ENCODE data around the gene ZNF618. TPM values are rescaled to one million over a fixed set of nuclear protein-coding genes. Genes with fewer than 3 reads are reported as not detected.

The ZNF618 gene
- polyA plus RNA-seq, 4 donors = 0.22 to 5.5 (median 1.9) TPM

DNA sequence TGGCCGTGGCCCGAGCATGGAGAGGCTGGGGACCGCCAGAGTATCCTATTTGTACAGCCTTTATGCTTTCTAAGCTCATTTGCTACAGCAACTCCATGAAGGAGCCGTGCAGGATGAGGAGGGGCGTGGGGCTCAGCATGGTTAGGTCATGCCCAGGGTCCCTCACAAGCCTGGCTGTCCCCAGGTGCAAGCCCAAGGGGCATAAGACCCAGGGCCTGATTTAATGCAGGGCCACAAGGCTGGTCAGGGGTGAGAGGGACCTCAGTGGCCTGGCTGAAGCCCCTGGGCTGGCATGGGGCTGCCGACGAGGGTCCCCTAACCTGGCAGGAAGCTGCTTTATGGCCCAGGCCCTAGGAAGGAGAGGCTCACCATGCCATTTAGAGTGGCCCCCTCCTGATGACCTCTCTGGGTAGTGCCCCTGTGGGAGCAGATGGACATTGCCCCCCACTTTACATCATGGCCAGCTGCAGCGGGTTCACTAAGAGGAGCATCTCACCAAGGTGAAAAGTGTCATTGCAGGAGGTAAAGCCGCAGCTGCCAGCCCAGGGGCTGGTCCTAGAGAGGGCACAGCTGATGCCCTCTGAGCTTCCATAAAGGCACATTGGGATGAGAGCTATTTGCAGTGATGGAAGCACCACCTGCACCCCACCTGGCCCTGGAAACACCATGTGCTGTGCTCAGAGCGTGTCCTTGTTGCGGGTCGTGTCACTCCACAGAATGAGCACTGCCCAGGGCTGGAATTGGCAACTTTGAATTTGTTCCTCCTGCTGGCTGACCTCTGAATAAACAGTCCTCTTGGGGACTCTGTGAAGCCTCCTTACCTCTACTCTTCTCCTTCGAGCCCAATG lies 58.9 kb downstream of the ZNF618 start:
- H3K27ac ChIP-seq (ENCODE audit: low read depth in 1 of 3, low read length in 2 of 3) = no peak overlapping the region
- H3K27me3 ChIP-seq (ENCODE audit: control insufficient read depth in 3 of 3, insufficient read depth in 3 of 3, low read length in 3 of 3) = no peaks in the 10 kb centered on the region
- H3K9me3 ChIP-seq (ENCODE audit: control insufficient read depth in 2 of 2, insufficient read depth in 1 of 2, low read depth in 1 of 2, low read length in 1 of 2) = no peaks in the 10 kb centered on the region
- no peak for DNase-seq
- peaks cover 0 to 6% (median 0%) of the 10 kb centered on the region in 3 donors for H3K36me3 ChIP-seq (ENCODE audit: control insufficient read depth in 3 of 3, insufficient read depth in 2 of 3, low read depth in 1 of 3, low read length in 3 of 3)
- WGBS, 3 donors = 90 to 95% (median 92%) methylated on average over 13 of the region's 13 CpGs
- H3K4me3 ChIP-seq (ENCODE audit: low read depth in 1 of 3, low read length in 3 of 3) = no peak overlapping the region
- no peak for FAIRE-seq
- no peaks in the 10 kb centered on the region for H3K4me1 ChIP-seq (ENCODE audit: control insufficient read depth in 3 of 3, insufficient read depth in 2 of 3, low read depth in 1 of 3, low read length in 2 of 3)

DNA sequence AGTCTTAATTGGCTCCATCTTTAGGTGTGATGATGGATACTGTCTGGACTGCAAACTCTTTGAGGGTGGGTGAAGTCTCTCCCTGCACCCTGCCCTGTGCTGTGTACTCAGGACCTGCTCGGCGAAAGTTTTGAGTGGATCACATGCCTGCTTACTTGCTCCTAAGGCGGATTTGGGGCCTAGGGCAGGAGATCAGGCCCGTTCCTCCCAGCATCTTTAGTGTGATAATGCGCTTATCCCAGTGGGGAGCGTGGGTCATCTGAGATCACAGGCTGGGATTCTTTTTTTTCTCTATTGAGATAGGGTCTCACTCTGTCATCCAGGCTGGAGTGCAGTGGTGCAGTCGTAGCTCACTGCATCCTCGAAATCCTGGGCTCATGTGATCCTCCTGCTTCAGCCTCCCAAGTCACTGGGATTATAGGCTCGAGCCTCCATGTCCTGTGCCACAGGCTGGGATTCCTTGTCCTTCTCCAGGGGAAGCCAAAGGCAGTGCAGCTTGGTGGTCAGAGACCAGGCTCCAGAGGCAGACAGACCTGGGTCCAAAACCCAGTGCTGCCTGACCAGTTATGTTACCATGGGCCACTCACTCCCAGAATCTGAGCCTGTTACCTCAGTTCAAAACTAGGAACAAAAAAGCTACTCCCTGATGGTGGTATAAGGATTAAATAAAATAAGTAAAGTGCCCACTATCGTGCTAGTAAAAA lies 59.7 kb downstream of the ZNF618 start:
- DNase-seq (no peak), FAIRE-seq (no peak)
- 91 to 95% (median 93%) methylated on average over 10 of the region's 10 CpGs for WGBS, 3 donors
- Histone ChIP-seq H3K4me3 (ENCODE audit: low read depth in 1 of 3, low read length in 3 of 3) (no peak overlapping the region), H3K27me3 (ENCODE audit: control insufficient read depth in 3 of 3, insufficient read depth in 3 of 3, low read length in 3 of 3) (no peaks in the 10 kb centered on the region), H3K4me1 (ENCODE audit: control insufficient read depth in 3 of 3, insufficient read depth in 2 of 3, low read depth in 1 of 3, low read length in 2 of 3) (no peaks in the 10 kb centered on the region), H3K9me3 (ENCODE audit: control insufficient read depth in 2 of 2, insufficient read depth in 1 of 2, low read depth in 1 of 2, low read length in 1 of 2) (no peaks in the 10 kb centered on the region), H3K36me3 (ENCODE audit: control insufficient read depth in 3 of 3, insufficient read depth in 2 of 3, low read depth in 1 of 3, low read length in 3 of 3) (peaks cover 0 to 6% (median 0%) of the 10 kb centered on the region in 3 donors), H3K27ac (ENCODE audit: low read depth in 1 of 3, low read length in 2 of 3) (no peak overlapping the region)

DNA sequence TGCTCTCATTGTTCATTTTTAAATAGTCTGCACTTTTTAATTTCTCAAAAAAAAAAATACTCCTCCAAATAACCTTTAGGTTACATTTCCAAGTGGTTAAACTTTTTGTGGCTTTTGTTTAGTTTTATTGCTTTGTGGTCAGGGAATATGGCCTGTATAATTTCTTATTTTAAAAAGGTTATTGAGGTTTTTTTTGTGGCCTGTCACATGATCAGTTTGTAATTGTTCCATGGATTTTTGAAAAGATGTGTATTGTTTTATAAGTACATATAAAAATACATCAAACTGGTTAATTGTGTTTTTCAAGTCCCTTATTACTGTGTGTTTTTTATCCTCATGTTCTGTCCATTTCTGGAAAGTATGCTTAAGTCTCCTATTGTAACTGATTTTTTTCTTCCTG lies 64.0 kb downstream of the ZNF618 start:
- Histone ChIP-seq H3K36me3 (ENCODE audit: control insufficient read depth in 3 of 3, insufficient read depth in 2 of 3, low read depth in 1 of 3, low read length in 3 of 3) (peaks cover 0 to 10% (median 0%) of the 10 kb centered on the region in 3 donors), H3K4me3 (ENCODE audit: low read depth in 1 of 3, low read length in 3 of 3) (no peak overlapping the region), H3K27me3 (ENCODE audit: control insufficient read depth in 3 of 3, insufficient read depth in 3 of 3, low read length in 3 of 3) (no peaks in the 10 kb centered on the region), H3K4me1 (ENCODE audit: control insufficient read depth in 3 of 3, insufficient read depth in 2 of 3, low read depth in 1 of 3, low read length in 2 of 3) (no peaks in the 10 kb centered on the region), H3K27ac (ENCODE audit: low read depth in 1 of 3, low read length in 2 of 3) (no peak overlapping the region), H3K9me3 (ENCODE audit: control insufficient read depth in 2 of 2, insufficient read depth in 1 of 2, low read depth in 1 of 2, low read length in 1 of 2) (no peaks in the 10 kb centered on the region)
- DNase-seq (no peak), FAIRE-seq (no peak)

DNA sequence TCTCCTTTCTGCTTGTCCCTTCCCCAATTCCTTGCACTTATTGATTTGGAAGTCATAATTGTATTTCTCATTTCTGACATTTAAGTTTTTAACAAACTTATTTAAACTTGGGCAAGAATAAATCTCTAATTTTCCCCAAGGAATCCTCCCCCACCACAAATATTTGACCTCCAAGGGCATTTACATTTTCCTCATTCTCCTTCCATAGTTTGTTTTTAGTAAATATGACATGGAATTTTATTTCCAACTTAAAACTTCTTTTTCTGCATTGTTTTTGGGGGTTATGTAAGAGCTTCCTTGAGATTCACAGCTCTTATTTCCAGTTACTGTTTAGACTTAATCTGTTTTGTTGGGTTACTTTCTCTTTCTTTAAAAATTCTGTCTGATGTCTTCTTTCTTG lies 64.9 kb downstream of the ZNF618 start:
- H3K27ac ChIP-seq (ENCODE audit: low read depth in 1 of 3, low read length in 2 of 3) = no peak overlapping the region
- H3K9me3 ChIP-seq (ENCODE audit: control insufficient read depth in 2 of 2, insufficient read depth in 1 of 2, low read depth in 1 of 2, low read length in 1 of 2) = no peaks in the 10 kb centered on the region
- no peaks in the 10 kb centered on the region for H3K4me1 ChIP-seq (ENCODE audit: control insufficient read depth in 3 of 3, insufficient read depth in 2 of 3, low read depth in 1 of 3, low read length in 2 of 3)
- no peaks in the 10 kb centered on the region for H3K27me3 ChIP-seq (ENCODE audit: control insufficient read depth in 3 of 3, insufficient read depth in 3 of 3, low read length in 3 of 3)
- no peak for DNase-seq
- no peak overlapping the region for H3K4me3 ChIP-seq (ENCODE audit: low read depth in 1 of 3, low read length in 3 of 3)
- FAIRE-seq = no peak
- peaks cover 0 to 6% (median 0%) of the 10 kb centered on the region in 3 donors for H3K36me3 ChIP-seq (ENCODE audit: control insufficient read depth in 3 of 3, insufficient read depth in 2 of 3, low read depth in 1 of 3, low read length in 3 of 3)

DNA sequence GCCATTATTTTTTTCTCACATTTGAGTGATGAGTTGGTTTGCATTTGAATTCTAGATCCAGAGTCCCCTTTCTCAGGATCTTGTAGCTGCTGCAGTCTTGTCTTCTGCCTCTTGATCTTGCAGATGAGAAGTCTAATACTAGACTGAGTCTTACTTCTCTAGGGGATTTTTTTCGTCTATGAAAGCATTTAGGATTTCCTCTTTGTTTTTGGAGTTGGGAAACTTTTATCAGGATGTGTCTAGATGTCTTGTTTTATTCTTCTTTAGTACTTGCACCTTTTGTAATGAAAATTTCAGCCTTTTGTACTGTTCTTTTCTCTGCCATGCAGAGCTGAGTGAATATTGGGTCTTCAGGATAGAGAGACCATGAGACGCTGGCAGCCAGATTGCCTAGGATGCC lies 65.4 kb downstream of the ZNF618 start:
- no peak overlapping the region for H3K4me3 ChIP-seq (ENCODE audit: low read depth in 1 of 3, low read length in 3 of 3)
- no peaks in the 10 kb centered on the region for H3K4me1 ChIP-seq (ENCODE audit: control insufficient read depth in 3 of 3, insufficient read depth in 2 of 3, low read depth in 1 of 3, low read length in 2 of 3)
- peaks cover 0 to 8% (median 0%) of the 10 kb centered on the region in 3 donors for H3K36me3 ChIP-seq (ENCODE audit: control insufficient read depth in 3 of 3, insufficient read depth in 2 of 3, low read depth in 1 of 3, low read length in 3 of 3)
- 81 to 96% (median 91%) methylated on average over 2 of the region's 2 CpGs for WGBS, 3 donors
- FAIRE-seq = no peak
- H3K9me3 ChIP-seq (ENCODE audit: control insufficient read depth in 2 of 2, insufficient read depth in 1 of 2, low read depth in 1 of 2, low read length in 1 of 2) = no peaks in the 10 kb centered on the region
- no peaks in the 10 kb centered on the region for H3K27me3 ChIP-seq (ENCODE audit: control insufficient read depth in 3 of 3, insufficient read depth in 3 of 3, low read length in 3 of 3)
- H3K27ac ChIP-seq (ENCODE audit: low read depth in 1 of 3, low read length in 2 of 3) = no peak overlapping the region
- DNase-seq = no peak

DNA sequence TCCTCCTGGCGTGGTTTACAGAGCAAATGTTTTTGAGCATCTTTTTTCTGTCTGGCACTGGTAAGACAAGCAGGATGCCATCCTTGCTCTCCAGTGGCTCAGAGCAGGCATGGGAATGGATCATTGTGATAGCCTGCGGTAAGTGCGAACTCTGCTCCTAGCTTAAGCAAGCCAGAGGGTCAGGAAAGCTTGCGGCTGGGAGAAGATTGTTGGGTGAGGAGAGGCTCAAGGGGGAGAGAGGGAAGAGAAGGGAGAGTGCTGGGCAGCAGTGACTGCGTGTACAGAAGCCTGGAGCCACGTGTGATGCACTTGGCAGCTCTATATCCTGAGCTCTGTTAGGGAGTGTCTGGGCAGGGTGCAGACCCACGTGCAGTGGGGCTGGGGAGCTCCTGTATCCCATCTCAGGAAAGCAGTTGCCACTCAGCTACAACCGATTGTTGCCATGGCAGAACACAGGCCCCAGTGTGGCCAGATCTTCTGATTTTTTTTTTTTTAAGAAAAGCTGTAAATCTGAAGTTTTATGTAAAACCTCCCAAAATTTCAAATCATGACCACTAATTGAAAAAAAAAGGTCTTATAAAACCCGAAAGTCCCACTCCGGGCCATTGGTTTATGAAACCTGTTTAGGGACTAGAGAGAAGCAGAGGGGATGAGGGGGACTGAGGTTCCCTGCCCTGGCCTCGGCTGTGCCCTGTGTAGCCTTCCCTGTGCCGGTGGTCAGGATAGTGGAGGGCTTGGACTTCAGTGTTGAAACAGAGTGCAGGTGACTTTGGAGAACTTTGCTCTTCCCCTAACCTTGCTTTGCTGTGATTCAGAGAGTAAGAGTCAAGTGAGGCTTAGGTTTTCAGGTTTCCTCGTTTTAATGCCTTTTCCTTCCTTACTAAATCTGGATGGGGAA lies 67.3 kb downstream of the ZNF618 start:
- no peak for DNase-seq
- Histone ChIP-seq H3K27ac (ENCODE audit: low read depth in 1 of 3, low read length in 2 of 3) (no peak overlapping the region), H3K9me3 (ENCODE audit: control insufficient read depth in 2 of 2, insufficient read depth in 1 of 2, low read depth in 1 of 2, low read length in 1 of 2) (no peaks in the 10 kb centered on the region), H3K4me3 (ENCODE audit: low read depth in 1 of 3, low read length in 3 of 3) (no peak overlapping the region), H3K27me3 (ENCODE audit: control insufficient read depth in 3 of 3, insufficient read depth in 3 of 3, low read length in 3 of 3) (no peaks in the 10 kb centered on the region), H3K36me3 (ENCODE audit: control insufficient read depth in 3 of 3, insufficient read depth in 2 of 3, low read depth in 1 of 3, low read length in 3 of 3) (peaks cover 0 to 12% (median 0%) of the 10 kb centered on the region in 3 donors), H3K4me1 (ENCODE audit: control insufficient read depth in 3 of 3, insufficient read depth in 2 of 3, low read depth in 1 of 3, low read length in 2 of 3) (no peaks in the 10 kb centered on the region)
- no peak for FAIRE-seq
- 84 to 85% (median 84%) methylated on average over 13 of the region's 13 CpGs for WGBS, 3 donors

DNA sequence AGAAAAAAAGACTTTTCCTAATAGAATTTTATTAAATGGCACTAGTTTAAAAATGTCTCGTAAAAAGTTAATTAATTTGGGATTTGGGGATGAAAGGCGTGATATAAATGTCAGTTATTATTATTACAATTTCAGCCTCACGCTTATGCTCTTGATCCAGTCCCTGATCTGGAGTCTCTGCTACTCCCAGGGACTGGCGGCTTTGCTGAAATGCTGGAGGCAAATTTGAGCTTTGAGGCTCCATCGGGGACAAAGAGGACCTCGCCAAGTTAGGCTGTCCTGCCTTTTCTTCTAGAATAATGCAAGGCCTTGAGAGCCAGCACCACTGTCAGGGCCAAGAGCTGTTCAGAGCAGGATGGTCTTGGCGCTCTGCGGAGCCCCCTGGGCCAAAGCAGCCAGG lies 69.7 kb downstream of the ZNF618 start:
- no peak overlapping the region for H3K27ac ChIP-seq (ENCODE audit: low read depth in 1 of 3, low read length in 2 of 3)
- WGBS, 3 donors = 94 to 98% (median 94%) methylated on average over 8 of the region's 8 CpGs
- no peaks in the 10 kb centered on the region for H3K9me3 ChIP-seq (ENCODE audit: control insufficient read depth in 2 of 2, insufficient read depth in 1 of 2, low read depth in 1 of 2, low read length in 1 of 2)
- no peaks in the 10 kb centered on the region for H3K27me3 ChIP-seq (ENCODE audit: control insufficient read depth in 3 of 3, insufficient read depth in 3 of 3, low read length in 3 of 3)
- no peaks in the 10 kb centered on the region for H3K4me1 ChIP-seq (ENCODE audit: control insufficient read depth in 3 of 3, insufficient read depth in 2 of 3, low read depth in 1 of 3, low read length in 2 of 3)
- H3K36me3 ChIP-seq (ENCODE audit: control insufficient read depth in 3 of 3, insufficient read depth in 2 of 3, low read depth in 1 of 3, low read length in 3 of 3) = peaks cover 0 to 15% (median 0%) of the 10 kb centered on the region in 3 donors
- FAIRE-seq (no peak), DNase-seq (no peak)
- no peak overlapping the region for H3K4me3 ChIP-seq (ENCODE audit: low read depth in 1 of 3, low read length in 3 of 3)

DNA sequence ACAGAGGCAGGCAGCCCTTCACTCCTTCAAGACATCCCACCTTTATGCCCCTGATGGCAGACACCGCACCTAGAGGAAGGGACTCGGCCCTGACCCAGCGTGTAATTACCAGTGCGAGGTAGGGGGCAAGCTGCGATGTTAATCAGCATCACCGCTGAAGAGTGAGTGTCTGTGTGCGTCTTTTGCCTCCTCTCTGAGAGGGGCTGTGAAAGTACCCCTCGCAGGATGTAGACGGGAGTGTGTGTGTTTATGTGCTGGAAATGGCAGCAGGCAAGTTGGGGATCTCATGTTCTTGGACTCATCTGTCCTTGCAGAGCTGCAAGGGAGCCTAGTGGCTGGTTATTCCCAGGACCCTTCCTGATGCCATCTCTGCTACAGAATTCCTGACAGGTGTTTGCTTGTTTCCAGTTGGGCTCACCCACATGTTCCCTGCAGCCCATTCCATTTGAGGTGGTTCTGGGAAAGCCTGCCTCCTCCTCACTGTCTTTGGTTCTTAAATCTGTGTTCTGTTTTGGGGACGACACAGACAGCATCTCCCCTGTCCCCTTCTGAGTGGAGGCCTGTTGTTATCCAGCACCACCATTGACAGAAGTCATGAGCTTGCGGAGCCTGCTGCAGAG lies 70.5 kb downstream of the ZNF618 start:
- Histone ChIP-seq H3K4me1 (ENCODE audit: control insufficient read depth in 3 of 3, insufficient read depth in 2 of 3, low read depth in 1 of 3, low read length in 2 of 3) (no peaks in the 10 kb centered on the region), H3K27ac (ENCODE audit: low read depth in 1 of 3, low read length in 2 of 3) (no peak overlapping the region), H3K36me3 (ENCODE audit: control insufficient read depth in 3 of 3, insufficient read depth in 2 of 3, low read depth in 1 of 3, low read length in 3 of 3) (peaks cover 0 to 15% (median 0%) of the 10 kb centered on the region in 3 donors), H3K27me3 (ENCODE audit: control insufficient read depth in 3 of 3, insufficient read depth in 3 of 3, low read length in 3 of 3) (no peaks in the 10 kb centered on the region), H3K4me3 (ENCODE audit: low read depth in 1 of 3, low read length in 3 of 3) (no peak overlapping the region), H3K9me3 (ENCODE audit: control insufficient read depth in 2 of 2, insufficient read depth in 1 of 2, low read depth in 1 of 2, low read length in 1 of 2) (no peaks in the 10 kb centered on the region)
- FAIRE-seq = no peak
- WGBS, 3 donors = 93 to 97% (median 95%) methylated on average over 11 of the region's 11 CpGs
- no peak for DNase-seq
